ENCODE measurements around the gene ARHGAP18. TPM values are rescaled to one million over a fixed set of nuclear protein-coding genes. Genes with fewer than 3 reads are reported as not detected.

Gene ARHGAP18
- total RNA-seq, 4 donors from 2014 or later: 9.6 to 16.8 (median 13.9) TPM

- H3K36me3 ChIP-seq: no peaks in the 10 kb centered on the region
- no peak for DNase-seq (ENCODE audit: low spot score in 2 of 2)
- H3K4me3 ChIP-seq: no peak overlapping the region
- H3K27ac ChIP-seq: peak overlapping the region in 2 of 4 donors; percentile 19 to 56
- no peak for TF ChIP-seq EP300 (IDR thresholded peaks at IDR 0.05)
- TF ChIP-seq POLR2A (IDR thresholded peaks at IDR 0.05): no peak
- TF ChIP-seq, protein P1, sequence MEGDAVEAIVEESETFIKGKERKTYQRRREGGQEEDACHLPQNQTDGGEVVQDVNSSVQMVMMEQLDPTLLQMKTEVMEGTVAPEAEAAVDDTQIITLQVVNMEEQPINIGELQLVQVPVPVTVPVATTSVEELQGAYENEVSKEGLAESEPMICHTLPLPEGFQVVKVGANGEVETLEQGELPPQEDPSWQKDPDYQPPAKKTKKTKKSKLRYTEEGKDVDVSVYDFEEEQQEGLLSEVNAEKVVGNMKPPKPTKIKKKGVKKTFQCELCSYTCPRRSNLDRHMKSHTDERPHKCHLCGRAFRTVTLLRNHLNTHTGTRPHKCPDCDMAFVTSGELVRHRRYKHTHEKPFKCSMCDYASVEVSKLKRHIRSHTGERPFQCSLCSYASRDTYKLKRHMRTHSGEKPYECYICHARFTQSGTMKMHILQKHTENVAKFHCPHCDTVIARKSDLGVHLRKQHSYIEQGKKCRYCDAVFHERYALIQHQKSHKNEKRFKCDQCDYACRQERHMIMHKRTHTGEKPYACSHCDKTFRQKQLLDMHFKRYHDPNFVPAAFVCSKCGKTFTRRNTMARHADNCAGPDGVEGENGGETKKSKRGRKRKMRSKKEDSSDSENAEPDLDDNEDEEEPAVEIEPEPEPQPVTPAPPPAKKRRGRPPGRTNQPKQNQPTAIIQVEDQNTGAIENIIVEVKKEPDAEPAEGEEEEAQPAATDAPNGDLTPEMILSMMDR (IDR thresholded peaks at IDR 0.05): no peak
- peaks cover 0 to 39% (median 8%) of the 10 kb centered on the region in 4 donors for H3K4me1 ChIP-seq
- no peaks in the 10 kb centered on the region for H3K9me3 ChIP-seq
- WGBS, 2 donors: 68 to 76% methylated on average over 3 of the region's 3 CpGs
- H3K27me3 ChIP-seq: no peaks in the 10 kb centered on the region
These were observed 66.0 kb downstream of the ARHGAP18 start for GRCh38 chr6:129643968-129644367.

- no peak for TF ChIP-seq EP300 (IDR thresholded peaks at IDR 0.05)
- no peak for TF ChIP-seq POLR2A (IDR thresholded peaks at IDR 0.05)
- TF ChIP-seq, protein P1 (IDR thresholded peaks at IDR 0.05): no peak
- Histone ChIP-seq H3K9me3 (no peaks in the 10 kb centered on the region), H3K27me3 (no peaks in the 10 kb centered on the region), H3K4me3 (no peak overlapping the region), H3K36me3 (no peaks in the 10 kb centered on the region), H3K4me1 (peaks cover 0 to 41% (median 8%) of the 10 kb centered on the region in 4 donors), H3K27ac (no peak overlapping the region)
- DNase-seq (ENCODE audit: low spot score in 2 of 2): no peak
- WGBS, 2 donors: 89 to 92% methylated on average over 3 of the region's 3 CpGs
These were observed 66.8 kb downstream of the ARHGAP18 start for GRCh38 chr6:129643176-129643575.

- Histone ChIP-seq H3K36me3 (no peaks in the 10 kb centered on the region), H3K4me1 (peaks cover 0 to 47% (median 8%) of the 10 kb centered on the region in 4 donors), H3K9me3 (no peaks in the 10 kb centered on the region), H3K4me3 (no peak overlapping the region), H3K27me3 (no peaks in the 10 kb centered on the region), H3K27ac (no peak overlapping the region)
- TF ChIP-seq EP300 (IDR thresholded peaks at IDR 0.05): no peak
- DNase-seq (ENCODE audit: low spot score in 2 of 2): no peak
These were observed 67.7 kb downstream of the ARHGAP18 start for GRCh38 chr6:129642322-129642721.

DNA sequence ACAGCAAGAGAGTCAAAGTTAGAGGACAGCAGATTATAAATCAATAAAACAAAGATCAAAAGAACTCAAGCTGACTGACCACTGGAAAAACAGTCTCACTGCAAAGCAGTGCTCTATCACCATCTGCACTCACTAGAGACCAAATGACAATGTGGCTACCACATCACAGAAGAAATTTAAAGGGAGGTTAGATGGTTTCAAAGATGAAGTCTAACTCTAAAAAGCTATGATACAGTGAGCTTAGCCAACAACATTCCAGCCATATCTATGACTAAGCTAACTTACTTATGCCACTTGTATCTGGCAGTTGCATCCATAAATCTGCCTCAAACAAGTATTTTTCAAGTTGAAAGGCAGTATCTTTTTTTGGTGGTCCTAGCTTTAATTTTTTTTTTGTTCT, 68.6 kb downstream of the ARHGAP18 start:
- Histone ChIP-seq H3K9me3 (no peaks in the 10 kb centered on the region), H3K36me3 (no peaks in the 10 kb centered on the region)

DNA sequence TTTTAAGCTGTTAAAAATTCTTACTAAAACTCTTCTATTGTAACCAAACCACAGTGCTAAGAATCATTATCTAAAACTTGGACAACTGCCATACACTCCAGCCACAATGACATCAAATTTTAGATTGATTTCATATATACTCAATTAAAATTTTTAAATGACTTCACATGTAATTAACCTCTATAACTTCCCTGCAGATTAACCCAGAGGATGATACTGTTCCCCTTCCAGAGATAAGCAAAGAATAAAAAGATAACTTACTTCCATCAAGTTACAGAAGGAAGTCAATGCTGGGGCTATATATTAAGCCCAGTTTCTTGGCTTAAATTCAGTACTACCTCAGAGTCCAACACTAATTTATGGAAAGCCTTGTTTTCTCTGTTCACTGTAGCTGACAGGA, 71.3 kb downstream of the ARHGAP18 start:
- Histone ChIP-seq H3K36me3 (no peaks in the 10 kb centered on the region), H3K27me3 (no peaks in the 10 kb centered on the region), H3K27ac (no peak overlapping the region), H3K9me3 (no peaks in the 10 kb centered on the region), H3K4me1 (peaks cover 0 to 19% (median 2%) of the 10 kb centered on the region in 4 donors), H3K4me3 (no peak overlapping the region)
- TF ChIP-seq, protein P1 (IDR thresholded peaks at IDR 0.05): no peak
- TF ChIP-seq EP300 (IDR thresholded peaks at IDR 0.05): no peak
- TF ChIP-seq POLR2A (IDR thresholded peaks at IDR 0.05): no peak
- no peak for DNase-seq (ENCODE audit: low spot score in 2 of 2)

More for the DNA sequence above, 68.6 kb downstream of the ARHGAP18 start:
- TF ChIP-seq EP300 (IDR thresholded peaks at IDR 0.05) (no peak), POLR2A (IDR thresholded peaks at IDR 0.05) (no peak)
- TF ChIP-seq, protein P1 (IDR thresholded peaks at IDR 0.05): no peak
- Histone ChIP-seq H3K4me3 (no peak overlapping the region), H3K27ac (no peak overlapping the region), H3K27me3 (no peaks in the 10 kb centered on the region), H3K4me1 (peaks cover 0 to 38% (median 8%) of the 10 kb centered on the region in 4 donors)
- no peak for DNase-seq (ENCODE audit: low spot score in 2 of 2)
